Effector memory CD8-positive, alpha-beta T cell (primary cell): ENCODE measurements around the gene ASB8.

Experiments used
- ATAC-seq: fragments of 150-1000 bp; cut with Tn5 transposase; replicated peaks from 2 replicates; pipeline ENCODE4 v1.10.0; 2021; ENCODE audit warnings: mild to moderate bottlenecking, moderate library complexity
- DNase-seq, 3 experiments: peaks; one replicate each; pipeline ENCODE4 v3.0.0; 2021
- H3K27ac Mint-ChIP-seq, 2 donors: one replicate each; pipeline ENCODE4 v1.8.0; 2022; ENCODE audit warnings: mild to moderate bottlenecking in 2 of 2, mixed read lengths in 2 of 2, moderate library complexity in 2 of 2
- H3K27me3 Mint-ChIP-seq, 2 donors: one replicate each; pipeline ENCODE4 v1.8.0; 2022; ENCODE audit warnings: mixed read lengths in 2 of 2
- H3K36me3 Mint-ChIP-seq: one replicate; pipeline ENCODE4 v1.8.0; 2022; ENCODE audit warnings: mild to moderate bottlenecking, moderate library complexity, mixed read lengths; ENCODE audit not compliant: insufficient read depth
- H3K4me1 Mint-ChIP-seq, 2 donors: one replicate each; pipeline ENCODE4 v1.8.0; 2022; ENCODE audit warnings: low read depth in 2 of 2, mixed read lengths in 2 of 2
- H3K4me3 Mint-ChIP-seq, 2 donors: one replicate each; pipeline ENCODE4 v1.8.0; 2022; ENCODE audit warnings: mild to moderate bottlenecking in 2 of 2, mixed read lengths in 2 of 2, moderate library complexity in 2 of 2
- H3K9me3 Mint-ChIP-seq, 2 donors: one replicate each; pipeline ENCODE4 v1.8.0; 2022; ENCODE audit warnings: mixed read lengths in 2 of 2

Gene ASB8

DNA sequence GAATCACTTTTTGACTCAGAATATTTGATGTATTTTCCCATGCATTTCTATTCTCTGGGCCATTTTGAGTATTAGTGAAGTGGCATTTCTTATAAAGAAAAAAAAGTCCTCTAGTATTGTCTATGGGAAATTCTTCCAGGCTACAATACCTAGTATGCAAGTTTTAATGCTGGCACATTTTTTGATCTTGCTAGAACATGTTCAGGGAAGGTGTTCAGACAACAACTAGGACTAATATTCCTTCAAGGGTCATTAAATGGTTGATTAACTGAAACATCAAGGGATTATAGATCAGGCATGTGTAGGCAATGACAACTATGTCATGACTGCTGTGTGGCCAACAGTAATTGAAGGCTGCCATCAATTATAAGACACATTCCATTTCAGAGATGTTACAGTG lies 33.8 kb upstream of the ASB8 start:
- H3K36me3 Mint-ChIP-seq: no peaks in the 10 kb centered on the region
- peaks cover 31 to 35% of the 10 kb centered on the region in 2 donors for H3K27me3 Mint-ChIP-seq
- DNase-seq (no peak), ATAC-seq (no peak)
- H3K27ac Mint-ChIP-seq: no peak overlapping the region
- no peak overlapping the region for H3K4me3 Mint-ChIP-seq
- no peaks in the 10 kb centered on the region for H3K4me1 Mint-ChIP-seq
- H3K9me3 Mint-ChIP-seq: no peaks in the 10 kb centered on the region

DNA sequence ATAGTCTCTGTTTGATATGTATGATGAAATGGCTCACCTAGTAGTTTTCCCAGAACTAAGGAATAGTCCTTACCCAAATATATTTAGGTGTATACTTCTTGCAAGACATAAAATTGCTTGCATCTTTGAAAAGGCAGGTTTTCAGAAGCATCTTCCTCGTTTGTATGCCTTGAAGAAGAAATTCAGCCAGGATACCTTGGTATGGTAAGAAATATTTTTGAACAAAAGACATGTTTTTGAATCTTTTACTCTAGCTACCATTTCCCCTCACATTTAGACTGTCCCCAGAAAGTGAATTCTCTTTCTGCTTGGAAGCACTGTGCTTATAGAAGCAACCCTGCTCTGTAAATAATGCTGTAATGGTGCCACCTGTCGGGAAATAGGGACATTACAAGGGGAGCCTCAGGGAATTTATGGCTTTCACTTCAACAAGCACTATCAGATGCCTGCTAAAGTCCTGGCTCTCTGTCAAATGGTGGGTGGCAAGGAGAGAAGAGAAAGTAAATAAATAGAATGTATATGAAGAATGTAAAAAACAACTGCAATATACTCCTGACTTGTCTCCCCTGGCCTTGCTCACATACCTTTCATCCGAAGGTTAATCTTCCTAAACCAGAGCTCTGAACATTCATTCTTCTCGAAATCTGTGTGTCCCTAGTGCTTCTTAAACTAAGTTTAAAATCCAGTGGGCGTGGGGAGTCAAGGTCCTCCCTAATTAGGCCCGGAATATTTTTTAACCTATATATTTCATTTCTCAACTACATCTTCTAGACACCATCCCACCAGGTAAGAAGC lies 32.2 kb upstream of the ASB8 start:
- Mint-ChIP-seq H3K27me3 (peaks cover 40 to 50% of the 10 kb centered on the region in 2 donors), H3K36me3 (peaks cover 5% of the 10 kb centered on the region), H3K4me1 (peaks cover 0 to 2% of the 10 kb centered on the region in 2 donors), H3K9me3 (no peaks in the 10 kb centered on the region), H3K4me3 (no peak overlapping the region), H3K27ac (no peak overlapping the region)
- DNase-seq (peak; percentile 69 to 80 (median 71)), ATAC-seq (peak; percentile 92)

DNA sequence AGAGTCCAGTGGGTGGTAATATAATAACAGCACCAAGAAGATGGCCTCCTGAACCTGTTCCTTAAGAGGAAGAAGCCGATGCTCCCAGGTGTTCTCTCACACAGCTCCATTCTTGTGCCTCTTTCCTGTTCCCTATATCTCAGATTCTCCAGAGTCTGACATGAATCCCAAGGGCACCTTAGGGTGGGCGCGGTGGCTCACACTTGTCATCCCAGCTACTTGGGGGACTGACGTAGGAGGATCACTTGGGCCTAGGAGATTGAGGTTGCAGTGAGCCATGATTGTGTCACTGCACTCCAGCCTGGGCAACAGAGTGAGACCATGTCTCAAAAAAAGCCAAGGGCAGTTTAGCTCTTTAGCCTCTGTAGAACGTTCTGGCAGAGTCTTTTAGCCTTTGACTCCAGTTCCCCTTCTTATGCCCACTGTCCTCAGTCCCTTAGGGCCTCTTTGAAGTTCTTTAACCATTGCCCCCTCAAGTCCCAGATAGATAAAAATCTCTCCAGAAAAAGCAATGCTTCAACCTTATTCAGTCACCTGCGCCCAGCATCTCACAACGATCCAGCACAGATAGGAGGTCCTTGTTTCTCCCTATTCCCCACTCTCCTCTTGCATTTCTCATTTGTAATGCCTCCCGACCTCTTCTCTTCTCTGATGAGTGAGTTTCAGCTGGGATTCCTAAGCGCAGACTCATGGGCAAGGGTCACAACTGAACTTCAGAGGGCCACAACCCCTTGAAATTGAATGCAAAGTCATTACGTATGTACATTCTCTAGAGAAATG lies 30.8 kb upstream of the ASB8 start:
- Mint-ChIP-seq H3K27ac (no peak overlapping the region), H3K9me3 (no peaks in the 10 kb centered on the region), H3K4me1 (peaks cover 0 to 10% of the 10 kb centered on the region in 2 donors), H3K4me3 (no peak overlapping the region), H3K36me3 (peaks cover 10% of the 10 kb centered on the region), H3K27me3 (peaks cover 32 to 47% of the 10 kb centered on the region in 2 donors)
- ATAC-seq (no peak), DNase-seq (no peak)

DNA sequence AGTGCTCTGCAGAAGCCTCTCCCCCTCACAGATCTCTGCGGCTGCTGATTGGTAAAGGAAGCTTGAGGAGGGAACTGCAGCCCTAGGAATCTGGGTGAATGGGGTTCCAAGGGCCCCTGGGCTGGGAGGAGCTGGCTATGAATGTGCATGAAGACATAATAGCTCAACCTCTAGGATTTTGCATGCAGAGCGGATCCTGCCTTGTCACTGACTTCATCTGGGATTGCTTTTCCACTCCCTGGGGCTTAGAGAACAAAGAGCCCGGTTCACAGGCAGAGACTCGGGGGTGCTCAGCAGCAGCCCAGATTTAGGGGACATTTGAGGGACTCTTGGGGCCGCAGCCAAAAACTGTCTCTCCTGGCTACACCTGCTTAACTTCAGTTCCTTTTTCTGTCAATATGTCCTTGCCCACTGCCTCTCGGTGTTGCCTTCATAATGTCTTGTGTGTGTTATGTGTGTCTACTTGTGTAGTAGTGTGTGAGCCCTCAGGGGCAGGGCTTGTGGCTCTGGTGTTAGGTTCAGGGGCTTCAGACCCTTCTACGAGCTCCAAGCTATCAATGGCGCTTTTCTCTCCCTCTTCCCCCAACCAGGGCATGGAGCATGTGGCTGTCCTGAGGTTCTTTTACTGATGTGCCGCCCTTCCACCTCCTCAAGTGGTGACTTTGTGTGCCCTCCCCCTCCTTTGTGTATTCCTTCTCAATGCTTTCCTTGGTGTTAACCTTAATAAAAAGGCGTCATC lies 28.0 kb upstream of the ASB8 start:
- ATAC-seq: no peak
- DNase-seq: no peak
- Mint-ChIP-seq H3K27ac (peak overlapping the region in 1 of 2 donors; percentile 14), H3K4me3 (peak overlapping the region; percentile 89 to 90), H3K9me3 (no peaks in the 10 kb centered on the region), H3K4me1 (peaks cover 6 to 15% of the 10 kb centered on the region in 2 donors), H3K36me3 (peaks cover 13% of the 10 kb centered on the region), H3K27me3 (peaks cover 37 to 41% of the 10 kb centered on the region in 2 donors)

DNA sequence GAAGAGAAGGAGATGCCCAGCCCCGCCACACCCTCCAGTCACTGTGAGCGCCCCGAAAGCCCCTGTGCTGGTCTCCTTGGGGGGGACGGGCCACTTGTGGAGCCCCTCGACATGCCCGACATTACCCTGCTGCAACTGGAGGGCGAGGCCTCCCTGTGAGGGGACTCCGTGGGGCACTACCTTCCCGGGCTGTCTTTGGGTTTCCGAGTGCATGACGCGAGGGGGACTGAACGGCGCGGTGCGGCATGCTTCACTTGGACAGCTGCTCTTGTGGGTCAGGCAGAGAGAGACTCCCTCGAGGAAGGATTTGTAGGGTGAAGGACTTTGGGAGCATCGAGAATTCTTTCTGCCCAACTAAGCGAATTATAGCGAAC lies 27.2 kb upstream of the ASB8 start:
- H3K9me3 Mint-ChIP-seq: no peaks in the 10 kb centered on the region
- H3K4me1 Mint-ChIP-seq: peaks cover 6 to 15% of the 10 kb centered on the region in 2 donors
- no peak for ATAC-seq
- H3K4me3 Mint-ChIP-seq: peak overlapping the region; percentile 89 to 90
- DNase-seq: no peak
- peak overlapping the region in 1 of 2 donors; percentile 67 for H3K27ac Mint-ChIP-seq
- H3K36me3 Mint-ChIP-seq: peaks cover 13% of the 10 kb centered on the region
- peaks cover 34 to 35% of the 10 kb centered on the region in 2 donors for H3K27me3 Mint-ChIP-seq

DNA sequence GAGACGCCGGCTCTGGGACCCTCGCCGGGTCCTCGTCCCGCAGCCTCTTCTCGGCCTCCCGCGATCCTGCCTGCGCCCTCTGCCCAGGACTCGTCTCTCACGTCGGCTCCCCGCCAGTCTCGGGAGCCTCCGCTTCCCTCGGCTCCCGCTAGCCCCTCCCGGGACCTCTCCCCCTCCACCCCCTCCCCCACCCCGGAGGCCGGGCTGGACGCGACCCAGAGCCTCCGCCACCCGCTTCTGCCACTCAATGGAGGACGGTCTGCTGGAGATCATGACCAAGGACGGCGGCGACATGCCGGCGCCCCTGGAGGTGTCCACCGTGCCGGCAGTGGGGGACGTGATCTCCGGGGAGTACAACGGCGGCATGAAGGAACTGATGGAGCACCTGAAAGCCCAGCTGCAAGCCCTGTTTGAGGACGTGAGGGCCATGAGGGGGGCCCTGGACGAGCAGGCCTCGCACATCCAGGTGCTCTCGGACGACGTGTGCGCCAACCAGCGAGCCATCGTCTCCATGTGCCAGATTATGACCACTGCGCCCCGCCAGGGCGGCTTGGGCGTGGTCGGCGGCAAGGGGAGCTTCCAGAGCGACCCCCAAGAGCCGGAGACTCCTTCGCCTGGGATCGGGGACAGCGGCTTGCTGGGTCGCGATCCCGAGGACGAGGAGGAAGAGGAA lies 26.7 kb upstream of the ASB8 start:
- DNase-seq: peak in 2 of 3 experiments; percentile 15 to 26
- Mint-ChIP-seq H3K27me3 (peaks cover 34 to 37% of the 10 kb centered on the region in 2 donors), H3K27ac (peak overlapping the region; percentile 88 to 89), H3K4me3 (peak overlapping the region; percentile 89 to 90), H3K4me1 (peaks cover 6 to 15% of the 10 kb centered on the region in 2 donors), H3K9me3 (no peaks in the 10 kb centered on the region), H3K36me3 (peaks cover 13% of the 10 kb centered on the region)
- peak; percentile 19 for ATAC-seq

DNA sequence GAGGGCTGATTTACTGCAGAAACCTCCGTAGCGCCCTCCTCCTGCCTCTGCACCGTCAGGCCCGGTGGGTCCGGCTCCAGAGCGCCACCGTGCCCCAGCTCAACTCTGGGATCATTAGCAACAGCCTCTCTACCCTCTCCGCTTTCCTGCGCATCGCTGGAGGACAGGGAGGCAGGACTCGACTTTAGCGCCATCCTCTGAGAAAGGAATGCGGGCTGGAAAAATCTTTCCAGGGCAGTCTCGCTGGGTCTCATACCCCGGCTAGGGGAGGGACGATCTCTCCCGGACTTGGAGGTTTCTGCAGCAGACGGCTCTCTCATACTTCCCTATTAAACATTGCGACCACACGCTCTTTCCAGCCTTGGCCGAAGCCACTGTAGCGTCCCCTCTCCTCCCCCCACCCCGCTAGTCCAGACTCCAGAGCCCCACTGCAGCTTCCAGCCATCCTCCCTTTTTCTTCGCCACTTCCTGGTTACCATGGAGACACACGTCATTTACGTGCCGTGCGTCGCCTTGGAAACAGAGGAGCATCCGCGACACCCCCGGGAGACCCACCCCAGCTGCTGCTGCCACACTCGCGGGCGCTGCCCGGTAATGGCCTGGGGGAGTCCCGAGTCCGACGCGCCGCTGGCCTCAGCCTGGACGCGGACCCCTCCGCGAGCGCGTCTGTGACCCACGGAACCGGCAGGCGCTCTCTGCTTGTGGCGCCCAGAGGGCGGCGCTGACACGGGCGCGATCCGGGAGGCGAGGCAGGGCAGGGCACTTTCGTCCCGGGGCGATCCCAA lies 26.0 kb upstream of the ASB8 start, which contains the start of gene CCDC184:
Gene CCDC184 (plus strand): TSS at position 554 of the 785 bp plus-strand sequence. CDS start 479 bp downstream, outside the sequence.
- H3K4me1 Mint-ChIP-seq: peaks cover 6 to 15% of the 10 kb centered on the region in 2 donors
- H3K27me3 Mint-ChIP-seq: peaks cover 40 to 44% of the 10 kb centered on the region in 2 donors
- no peaks in the 10 kb centered on the region for H3K9me3 Mint-ChIP-seq
- DNase-seq: peak; percentile 65 to 77 (median 67)
- peaks cover 13% of the 10 kb centered on the region for H3K36me3 Mint-ChIP-seq
- peak within 1 kb of the TSS; percentile 89 to 90 for H3K4me3 Mint-ChIP-seq
- ATAC-seq: peak; percentile 79
- H3K27ac Mint-ChIP-seq: peak within 1 kb of the TSS; percentile 88 to 89

DNA sequence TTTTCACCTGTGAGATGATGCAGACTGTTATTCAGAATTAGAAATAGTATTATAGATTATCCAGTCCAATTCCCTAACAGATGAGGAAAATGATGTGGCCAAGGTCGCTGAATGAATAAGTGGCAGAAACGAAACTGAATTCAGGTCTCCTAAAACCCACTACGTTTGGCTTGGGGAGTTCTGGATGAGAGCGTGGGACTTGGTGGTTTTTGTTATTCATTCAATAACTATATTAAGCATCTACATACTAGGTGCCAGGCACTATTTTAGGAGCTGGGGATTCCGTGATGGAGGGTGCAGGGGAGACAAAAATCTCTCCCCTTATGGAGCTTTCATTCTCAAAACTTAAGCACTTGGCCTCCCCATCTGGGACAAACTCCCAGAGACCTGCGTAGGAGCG lies 25.3 kb upstream of the ASB8 start:
- Mint-ChIP-seq H3K27me3 (peaks cover 41 to 47% of the 10 kb centered on the region in 2 donors), H3K4me3 (peak overlapping the region; percentile 89 to 90), H3K27ac (peak overlapping the region; percentile 88 to 89), H3K36me3 (peaks cover 13% of the 10 kb centered on the region), H3K9me3 (no peaks in the 10 kb centered on the region), H3K4me1 (peaks cover 6 to 15% of the 10 kb centered on the region in 2 donors)
- DNase-seq: no peak
- ATAC-seq: no peak

DNA sequence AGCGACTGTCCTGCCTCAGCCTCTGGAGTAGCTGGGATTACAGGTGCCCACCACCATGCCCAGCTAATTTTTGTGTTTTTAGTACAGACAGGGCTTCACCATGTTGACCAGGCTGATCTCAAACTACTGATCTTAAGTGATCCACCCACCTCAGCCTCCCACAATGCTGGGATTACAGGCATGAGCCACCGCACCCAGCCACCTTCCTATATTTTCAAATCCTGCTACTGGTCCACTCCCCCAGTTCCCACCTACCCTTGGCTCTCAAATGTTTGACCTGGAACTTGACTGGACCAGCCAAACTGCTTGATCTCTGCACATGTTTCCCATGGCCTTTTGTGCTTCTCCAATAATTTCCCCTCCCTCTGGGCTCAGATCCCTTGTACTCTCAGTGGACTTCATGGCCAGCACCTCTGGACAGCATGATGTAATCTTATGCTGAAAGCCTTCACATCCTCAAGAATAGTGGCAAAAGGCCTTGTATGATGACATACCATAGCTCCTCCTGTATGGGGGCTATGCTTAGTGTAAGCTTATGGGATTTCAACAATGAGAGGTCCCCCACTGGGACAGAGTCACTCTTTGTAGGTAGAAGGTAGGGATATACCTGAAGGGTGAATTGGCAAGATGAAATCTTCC lies 23.7 kb upstream of the ASB8 start:
- Mint-ChIP-seq H3K4me3 (no peak overlapping the region), H3K4me1 (peaks cover 6 to 15% of the 10 kb centered on the region in 2 donors), H3K36me3 (peaks cover 13% of the 10 kb centered on the region), H3K27me3 (peaks cover 52 to 56% of the 10 kb centered on the region in 2 donors), H3K9me3 (no peaks in the 10 kb centered on the region), H3K27ac (no peak overlapping the region)
- ATAC-seq: no peak
- no peak for DNase-seq

DNA sequence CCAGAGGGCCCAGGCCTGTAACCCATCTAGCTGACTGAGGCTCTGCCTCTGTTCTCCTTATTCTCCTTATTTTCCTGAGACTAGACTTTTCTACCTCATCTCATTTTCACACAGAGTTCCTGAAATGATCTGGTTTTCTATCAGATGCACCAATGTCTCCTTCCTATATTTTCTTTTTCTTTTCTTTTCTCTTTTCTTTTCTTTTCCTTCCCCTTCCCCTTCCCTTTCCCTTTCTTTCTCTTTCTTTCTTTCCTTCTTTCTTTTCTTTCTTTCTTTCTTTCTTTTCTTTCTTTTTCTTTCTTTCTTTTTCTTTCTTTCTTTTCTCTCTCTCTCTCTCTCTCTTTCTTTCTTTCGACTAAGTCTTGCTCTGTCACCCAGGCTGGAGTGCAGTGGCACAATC lies 23.1 kb upstream of the ASB8 start:
- H3K4me3 Mint-ChIP-seq: no peak overlapping the region
- no peak overlapping the region for H3K27ac Mint-ChIP-seq
- DNase-seq: no peak
- H3K9me3 Mint-ChIP-seq: no peaks in the 10 kb centered on the region
- peaks cover 47 to 51% of the 10 kb centered on the region in 2 donors for H3K27me3 Mint-ChIP-seq
- H3K36me3 Mint-ChIP-seq: peaks cover 13% of the 10 kb centered on the region
- no peak for ATAC-seq
- peaks cover 6 to 16% of the 10 kb centered on the region in 2 donors for H3K4me1 Mint-ChIP-seq

DNA sequence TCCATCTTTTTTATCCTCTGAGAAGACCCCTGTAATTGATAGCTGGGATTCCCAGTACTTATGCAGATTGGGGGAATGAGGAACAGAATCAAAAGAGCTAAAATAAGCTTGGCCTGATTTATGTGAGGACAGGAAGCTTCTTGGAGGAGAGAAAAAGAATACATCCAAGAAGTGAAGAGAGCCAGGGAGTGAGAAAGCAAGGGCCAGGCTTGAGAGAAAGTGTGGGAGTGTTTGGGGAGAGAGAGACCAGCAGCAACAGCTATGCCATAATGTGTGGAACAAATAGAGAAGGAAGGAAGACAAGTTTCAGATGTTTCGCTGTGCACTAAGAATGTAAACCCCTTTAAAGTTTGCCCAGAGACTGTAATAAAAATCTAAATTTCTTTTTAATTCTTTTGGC lies 22.2 kb upstream of the ASB8 start:
- H3K36me3 Mint-ChIP-seq: peaks cover 9% of the 10 kb centered on the region
- H3K27me3 Mint-ChIP-seq: peaks cover 37 to 42% of the 10 kb centered on the region in 2 donors
- DNase-seq (no peak), ATAC-seq (no peak)
- no peak overlapping the region for H3K27ac Mint-ChIP-seq
- peaks cover 6 to 14% of the 10 kb centered on the region in 2 donors for H3K4me1 Mint-ChIP-seq
- no peak overlapping the region for H3K4me3 Mint-ChIP-seq
- H3K9me3 Mint-ChIP-seq: no peaks in the 10 kb centered on the region

DNA sequence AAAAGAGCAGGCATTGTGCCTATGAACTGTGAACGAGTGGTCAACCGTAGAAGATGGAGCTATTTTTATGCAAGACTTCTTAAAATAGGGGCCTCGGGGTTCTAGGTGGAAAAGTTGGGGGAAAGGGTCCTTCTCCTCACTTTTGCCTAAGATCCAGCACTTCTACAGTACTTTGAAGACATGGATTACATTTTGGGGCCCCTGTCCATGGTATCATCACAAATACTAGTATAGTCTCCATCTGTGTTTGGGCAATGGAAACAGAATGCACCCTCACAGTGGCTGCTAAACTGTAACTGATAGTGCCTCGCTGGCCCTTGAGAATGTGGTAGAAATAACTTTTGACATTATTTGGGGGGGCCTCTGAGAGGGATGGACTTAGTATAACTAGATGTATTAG lies 20.7 kb upstream of the ASB8 start:
- H3K9me3 Mint-ChIP-seq: no peaks in the 10 kb centered on the region
- DNase-seq (no peak), ATAC-seq (no peak)
- H3K4me3 Mint-ChIP-seq: no peak overlapping the region
- peaks cover 2% of the 10 kb centered on the region for H3K36me3 Mint-ChIP-seq
- peaks cover 6% of the 10 kb centered on the region in 2 donors for H3K4me1 Mint-ChIP-seq
- peaks cover 32 to 35% of the 10 kb centered on the region in 2 donors for H3K27me3 Mint-ChIP-seq
- no peak overlapping the region for H3K27ac Mint-ChIP-seq
